Neural progenitor cell (in vitro differentiated cells): ENCODE results near the gene THNSL1.
"Not testable (repeated sequence)": the region's sequence is repeated elsewhere in the genome, so short reads cannot be mapped to it uniquely, and the experiment has no call there.

ENCODE experiments used
- EZH2 ChIP-seq: fragments of 200-600 bp; sonication (generic); IDR thresholded peaks from 2 replicates; pipeline ENCODE4 v1.6.1; 2017; ENCODE audit warnings: antibody characterized with exemption, mild to moderate bottlenecking, moderate library complexity
- TF ChIP-seq, protein P1 (sequence below): fragments of 200-600 bp; sonication (generic); IDR thresholded peaks from 2 replicates; pipeline ENCODE4 v1.5.1; 2017; ENCODE audit warnings: antibody characterized with exemption, mild to moderate bottlenecking

GRCh38 chr10:25011591-25011990 lies 4.8 kb upstream of the THNSL1 start:
- TF ChIP-seq, protein P1, sequence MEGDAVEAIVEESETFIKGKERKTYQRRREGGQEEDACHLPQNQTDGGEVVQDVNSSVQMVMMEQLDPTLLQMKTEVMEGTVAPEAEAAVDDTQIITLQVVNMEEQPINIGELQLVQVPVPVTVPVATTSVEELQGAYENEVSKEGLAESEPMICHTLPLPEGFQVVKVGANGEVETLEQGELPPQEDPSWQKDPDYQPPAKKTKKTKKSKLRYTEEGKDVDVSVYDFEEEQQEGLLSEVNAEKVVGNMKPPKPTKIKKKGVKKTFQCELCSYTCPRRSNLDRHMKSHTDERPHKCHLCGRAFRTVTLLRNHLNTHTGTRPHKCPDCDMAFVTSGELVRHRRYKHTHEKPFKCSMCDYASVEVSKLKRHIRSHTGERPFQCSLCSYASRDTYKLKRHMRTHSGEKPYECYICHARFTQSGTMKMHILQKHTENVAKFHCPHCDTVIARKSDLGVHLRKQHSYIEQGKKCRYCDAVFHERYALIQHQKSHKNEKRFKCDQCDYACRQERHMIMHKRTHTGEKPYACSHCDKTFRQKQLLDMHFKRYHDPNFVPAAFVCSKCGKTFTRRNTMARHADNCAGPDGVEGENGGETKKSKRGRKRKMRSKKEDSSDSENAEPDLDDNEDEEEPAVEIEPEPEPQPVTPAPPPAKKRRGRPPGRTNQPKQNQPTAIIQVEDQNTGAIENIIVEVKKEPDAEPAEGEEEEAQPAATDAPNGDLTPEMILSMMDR, result not testable (repeated sequence)
- not testable (repeated sequence) for TF ChIP-seq EZH2
